Prostate gland (tissue), 2 donors: ENCODE measurements around the gene FSCB.

Experiments
- CTCF ChIP-seq, 4 experiments: fragments of 200-600 bp in 2 of 4; fragments of 450-650 bp in 2 of 4; sonication (generic) in 2 of 4; IDR thresholded peaks; 1 replicate in 3 of 4; 2 replicates in 1 of 4; pipeline ENCODE4 v1.5.1; 2016 to 2019; ENCODE audit warnings: antibody characterized with exemption in 4 of 4, mild to moderate bottlenecking in 2 of 4, moderate library complexity in 2 of 4
- POLR2AphosphoS5 ChIP-seq: sonication (generic); formaldehyde crosslinking; IDR thresholded peaks from one replicate; pipeline ENCODE4 v1.6.1; 2017; ENCODE audit warnings: antibody characterized with exemption

GRCh38 chr14:44530475-44530874, 23.4 kb upstream of the FSCB start:
- TF ChIP-seq CTCF (IDR thresholded peaks at IDR 0.05) (no peak), POLR2AphosphoS5 (no peak)
